KOPT-K1 (cell line): ENCODE data around the gene PCTP.

ENCODE experiments used
- H3K27ac ChIP-seq: fragments of 200-600 bp; sonication (generic); 2 replicates; pipeline ENCODE4 v1.5.1; 2016; ENCODE audit warnings: antibody characterized with exemption, mild to moderate bottlenecking, low read depth, low read length; ENCODE audit not compliant: poor library complexity, severe bottlenecking
- H3K36me3 ChIP-seq: fragments of 200-600 bp; sonication (generic); 2 replicates; pipeline ENCODE4 v1.5.1; 2017; ENCODE audit warnings: antibody characterized with exemption, mild to moderate bottlenecking, low read length, moderate library complexity; ENCODE audit not compliant: insufficient read depth
- H3K9me3 ChIP-seq: fragments of 200-600 bp; sonication (generic); 2 replicates; pipeline ENCODE4 v1.5.1; 2017; ENCODE audit warnings: antibody characterized with exemption, low read length, mild to moderate bottlenecking; ENCODE audit not compliant: insufficient read depth, poor library complexity, severe bottlenecking

PCTP gene

DNA sequence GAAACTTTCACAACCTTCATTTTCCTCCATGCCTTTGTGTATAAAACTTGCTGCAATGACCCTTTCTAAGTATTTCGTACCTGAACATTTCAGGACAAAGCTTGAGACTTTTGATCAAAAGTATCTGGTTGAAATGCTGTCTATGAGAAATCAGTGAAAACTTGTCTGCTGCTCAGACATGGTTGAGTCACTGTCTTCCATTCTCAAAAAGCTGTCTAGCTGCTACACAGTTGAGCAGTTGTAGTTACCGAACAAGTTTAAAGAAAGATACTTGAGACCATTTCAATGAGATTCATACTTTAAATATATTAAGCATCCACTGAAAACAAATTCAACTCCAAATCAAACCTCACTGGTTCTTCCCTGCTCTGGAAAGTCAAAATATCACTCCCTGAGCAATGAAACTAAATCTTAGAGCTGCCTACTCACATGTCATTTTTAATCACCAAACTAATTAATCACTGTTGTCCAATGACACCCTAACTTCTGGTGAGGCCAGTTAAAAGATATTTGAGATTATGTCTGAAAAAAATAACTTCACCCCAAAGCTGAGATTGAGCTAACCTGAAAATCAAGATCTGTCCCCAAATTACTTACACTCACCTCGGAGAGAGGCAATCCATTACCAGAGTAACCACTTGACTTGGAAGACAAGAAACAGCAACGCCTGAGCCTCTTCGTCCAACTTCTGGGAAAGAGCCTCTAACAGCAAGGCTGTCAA, 28.7 kb upstream of the PCTP start:
- Histone ChIP-seq H3K27ac (no peak overlapping the region), H3K36me3 (no peaks in the 10 kb centered on the region), H3K9me3 (no peaks in the 10 kb centered on the region)

GRCh38 chr17:55722742-55723487, 27.9 kb upstream of the PCTP start, which contains the start of gene TMEM100:
Gene TMEM100, minus strand, starts transcription at chr17:55722864. Its CDS starts 1,794 bp downstream, at chr17:55721070.
- no peaks in the 10 kb centered on the region for H3K9me3 ChIP-seq
- no peak within 1 kb of the TSS for H3K27ac ChIP-seq
- no peaks in the 10 kb centered on the region for H3K36me3 ChIP-seq

DNA sequence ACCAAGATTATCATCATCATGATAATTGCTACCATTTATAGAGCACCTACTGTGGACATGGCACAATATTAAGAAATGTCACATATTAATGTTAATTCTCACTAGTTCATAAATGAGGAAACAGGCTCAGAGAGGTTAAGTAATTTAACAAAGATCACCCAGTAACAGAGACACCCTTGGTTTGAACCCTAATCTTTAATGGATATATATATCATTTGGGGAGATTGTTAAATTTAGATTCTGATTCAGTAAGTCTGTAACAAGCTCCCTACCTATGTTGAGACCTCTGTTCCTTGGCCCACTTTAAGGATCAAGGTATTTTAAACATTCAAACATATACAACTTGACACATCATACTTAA, 27.4 kb upstream of the PCTP start:
- Histone ChIP-seq H3K9me3 (no peaks in the 10 kb centered on the region), H3K36me3 (no peaks in the 10 kb centered on the region), H3K27ac (no peak overlapping the region)

- H3K9me3 ChIP-seq: no peaks in the 10 kb centered on the region
- no peak overlapping the region for H3K27ac ChIP-seq
- no peaks in the 10 kb centered on the region for H3K36me3 ChIP-seq
Measured at GRCh38 chr17:55726440-55726839, 24.4 kb upstream of the PCTP start.

- H3K9me3 ChIP-seq: no peaks in the 10 kb centered on the region
- no peak overlapping the region for H3K27ac ChIP-seq
- no peaks in the 10 kb centered on the region for H3K36me3 ChIP-seq
Measured at GRCh38 chr17:55727275-55727674, 23.6 kb upstream of the PCTP start.

GRCh38 chr17:55727920-55728319, 22.9 kb upstream of the PCTP start:
- Histone ChIP-seq H3K27ac (no peak overlapping the region), H3K9me3 (no peaks in the 10 kb centered on the region), H3K36me3 (no peaks in the 10 kb centered on the region)

DNA sequence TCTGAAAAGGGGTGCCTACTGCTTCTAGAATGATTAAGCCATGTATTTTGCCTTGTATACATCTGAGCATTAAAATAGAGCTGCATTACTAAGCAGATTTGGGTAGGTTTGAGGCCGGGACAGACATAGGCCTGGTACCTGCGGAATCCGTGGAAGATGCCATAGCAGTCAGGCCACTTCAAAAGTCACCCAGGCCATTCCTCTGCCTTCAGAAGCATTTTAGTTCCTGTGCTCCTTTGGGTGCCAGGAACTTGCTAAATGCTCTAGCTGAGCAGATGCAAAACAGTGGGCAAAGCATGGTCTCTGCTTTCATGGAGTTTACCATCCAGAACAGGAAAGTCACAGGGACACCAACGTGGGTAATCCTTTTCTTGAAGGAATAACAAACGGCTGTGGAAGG, 22.5 kb upstream of the PCTP start:
- no peak overlapping the region for H3K27ac ChIP-seq
- H3K36me3 ChIP-seq: no peaks in the 10 kb centered on the region
- no peaks in the 10 kb centered on the region for H3K9me3 ChIP-seq

DNA sequence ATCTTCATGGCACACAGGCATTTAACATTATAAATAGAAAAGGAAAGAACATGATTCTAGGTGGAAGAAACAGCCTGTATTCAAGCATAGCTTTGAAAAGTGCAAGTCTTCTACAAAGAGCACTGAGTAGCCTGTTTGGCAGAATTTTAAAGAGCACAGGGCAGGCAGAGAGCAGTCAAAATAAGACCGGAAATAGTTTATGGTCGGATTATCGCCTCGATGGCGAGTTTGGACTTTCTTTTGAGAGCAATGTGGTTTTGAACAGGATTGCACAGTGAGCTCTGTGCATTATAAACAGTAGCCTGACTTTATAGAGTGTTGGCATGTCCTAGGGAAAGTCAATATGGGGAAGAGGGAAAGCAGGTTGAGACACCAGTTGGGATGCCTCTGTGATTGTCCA, 22.0 kb upstream of the PCTP start:
- Histone ChIP-seq H3K9me3 (no peaks in the 10 kb centered on the region), H3K27ac (no peak overlapping the region), H3K36me3 (no peaks in the 10 kb centered on the region)

- Histone ChIP-seq H3K36me3 (no peaks in the 10 kb centered on the region), H3K9me3 (no peaks in the 10 kb centered on the region), H3K27ac (no peak overlapping the region)
Measured at GRCh38 chr17:55729484-55729883, 21.4 kb upstream of the PCTP start.

DNA sequence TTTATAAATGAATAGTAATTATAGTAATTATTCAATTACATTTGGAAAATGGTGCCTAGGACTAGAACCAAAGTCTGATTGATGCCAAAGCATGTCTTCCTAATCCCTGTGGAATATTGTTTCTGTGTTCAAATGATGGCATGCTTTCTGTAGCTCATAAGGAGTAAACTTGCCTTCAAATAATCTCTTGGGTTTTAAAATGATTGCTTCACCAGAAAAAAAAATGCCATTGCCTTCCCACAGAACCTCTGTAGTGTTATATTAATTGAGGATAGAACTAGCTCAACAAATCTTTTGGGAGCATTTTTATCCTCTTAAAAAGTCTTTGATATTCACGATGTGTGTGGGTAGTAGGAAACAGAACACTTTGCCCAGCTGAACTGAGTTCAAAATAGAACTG, 20.5 kb upstream of the PCTP start:
- Histone ChIP-seq H3K27ac (no peak overlapping the region), H3K36me3 (no peaks in the 10 kb centered on the region), H3K9me3 (no peaks in the 10 kb centered on the region)

GRCh38 chr17:55730808-55731207, 20.0 kb upstream of the PCTP start:
- Histone ChIP-seq H3K27ac (no peak overlapping the region), H3K36me3 (no peaks in the 10 kb centered on the region), H3K9me3 (no peaks in the 10 kb centered on the region)

- Histone ChIP-seq H3K9me3 (no peaks in the 10 kb centered on the region), H3K36me3 (no peaks in the 10 kb centered on the region), H3K27ac (no peak overlapping the region)
Measured at GRCh38 chr17:55731586-55732250, 19.1 kb upstream of the PCTP start.

- Histone ChIP-seq H3K36me3 (no peaks in the 10 kb centered on the region), H3K27ac (no peak overlapping the region), H3K9me3 (no peaks in the 10 kb centered on the region)
Measured at GRCh38 chr17:55734128-55734781, 16.6 kb upstream of the PCTP start.

GRCh38 chr17:55735731-55736405, 15.0 kb upstream of the PCTP start:
- Histone ChIP-seq H3K9me3 (no peaks in the 10 kb centered on the region), H3K36me3 (no peaks in the 10 kb centered on the region), H3K27ac (no peak overlapping the region)
